Midbrain (tissue), 1 donor: Measurements from ENCODE around the gene TOLLIP.
"Not testable (repeated sequence)": the region's sequence is repeated elsewhere in the genome, so short reads cannot be mapped to it uniquely, and the experiment has no call there.

Experiments used
- DNase-seq: peaks from one replicate; lab custom pipeline; 2025; lab: John Stamatoyannopoulos, UW

TOLLIP gene

DNA sequence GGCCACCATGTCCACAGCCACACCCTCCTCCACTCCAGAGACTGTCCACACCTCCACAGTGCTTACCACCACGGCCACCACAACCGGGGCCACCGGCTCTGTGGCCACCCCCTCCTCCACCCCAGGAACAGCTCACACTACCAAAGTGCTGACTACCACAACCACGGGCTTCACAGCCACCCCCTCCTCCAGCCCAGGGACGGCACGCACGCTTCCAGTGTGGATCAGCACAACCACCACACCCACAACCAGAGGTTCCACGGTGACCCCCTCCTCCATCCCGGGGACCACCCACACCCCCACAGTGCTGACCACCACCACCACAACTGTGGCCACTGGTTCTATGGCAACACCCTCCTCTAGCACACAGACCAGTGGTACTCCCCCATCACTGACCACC is 64.9 kb downstream of the TOLLIP start:
- not testable (repeated sequence) for DNase-seq

DNA sequence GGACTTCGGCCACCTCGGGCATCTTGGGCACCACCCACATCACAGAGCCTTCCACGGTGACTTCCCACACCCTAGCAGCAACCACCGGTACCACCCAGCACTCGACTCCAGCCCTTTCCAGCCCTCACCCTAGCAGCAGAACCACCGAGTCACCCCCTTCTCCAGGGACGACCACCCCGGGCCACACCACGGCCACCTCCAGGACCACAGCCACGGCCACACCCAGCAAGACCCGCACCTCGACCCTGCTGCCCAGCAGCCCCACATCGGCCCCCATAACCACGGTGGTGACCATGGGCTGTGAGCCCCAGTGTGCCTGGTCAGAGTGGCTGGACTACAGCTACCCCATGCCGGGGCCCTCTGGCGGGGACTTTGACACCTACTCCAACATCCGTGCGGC is 65.9 kb downstream of the TOLLIP start:
- DNase-seq = not testable (repeated sequence)

DNA sequence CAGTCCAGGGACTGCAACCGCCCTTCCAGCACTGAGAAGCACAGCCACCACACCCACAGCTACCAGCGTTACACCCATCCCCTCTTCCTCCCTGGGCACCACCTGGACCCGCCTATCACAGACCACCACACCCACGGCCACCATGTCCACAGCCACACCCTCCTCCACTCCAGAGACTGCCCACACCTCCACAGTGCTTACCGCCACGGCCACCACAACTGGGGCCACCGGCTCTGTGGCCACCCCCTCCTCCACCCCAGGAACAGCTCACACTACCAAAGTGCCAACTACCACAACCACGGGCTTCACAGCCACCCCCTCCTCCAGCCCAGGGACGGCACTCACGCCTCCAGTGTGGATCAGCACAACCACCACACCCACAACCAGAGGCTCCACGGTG is 66.7 kb downstream of the TOLLIP start:
- not testable (repeated sequence) for DNase-seq

DNA sequence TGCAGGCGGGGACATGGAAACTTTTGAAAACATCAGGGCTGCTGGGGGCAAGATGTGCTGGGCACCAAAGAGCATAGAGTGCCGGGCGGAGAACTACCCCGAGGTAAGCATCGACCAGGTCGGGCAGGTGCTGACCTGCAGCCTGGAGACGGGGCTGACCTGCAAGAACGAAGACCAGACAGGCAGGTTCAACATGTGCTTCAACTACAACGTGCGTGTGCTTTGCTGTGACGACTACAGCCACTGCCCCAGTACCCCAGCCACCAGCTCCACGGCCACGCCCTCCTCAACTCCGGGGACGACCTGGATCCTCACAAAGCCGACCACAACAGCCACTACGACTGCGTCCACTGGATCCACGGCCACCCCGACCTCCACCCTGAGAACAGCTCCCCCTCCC is 67.1 kb downstream of the TOLLIP start:
- no peak for DNase-seq

DNA sequence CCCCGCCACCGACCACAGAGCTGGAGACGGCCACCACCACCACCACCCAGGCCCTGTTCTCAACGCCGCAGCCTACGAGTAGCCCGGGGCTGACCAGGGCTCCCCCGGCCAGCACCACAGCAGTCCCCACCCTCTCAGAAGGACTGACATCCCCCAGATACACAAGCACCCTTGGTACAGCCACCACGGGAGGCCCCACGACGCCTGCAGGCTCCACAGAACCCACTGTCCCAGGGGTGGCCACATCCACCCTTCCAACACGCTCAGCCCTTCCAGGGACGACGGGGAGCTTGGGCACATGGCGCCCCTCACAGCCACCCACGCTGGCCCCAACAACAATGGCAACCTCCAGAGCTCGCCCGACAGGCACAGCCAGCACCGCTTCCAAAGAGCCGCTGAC is 67.7 kb downstream of the TOLLIP start:
- DNase-seq = no peak

DNA sequence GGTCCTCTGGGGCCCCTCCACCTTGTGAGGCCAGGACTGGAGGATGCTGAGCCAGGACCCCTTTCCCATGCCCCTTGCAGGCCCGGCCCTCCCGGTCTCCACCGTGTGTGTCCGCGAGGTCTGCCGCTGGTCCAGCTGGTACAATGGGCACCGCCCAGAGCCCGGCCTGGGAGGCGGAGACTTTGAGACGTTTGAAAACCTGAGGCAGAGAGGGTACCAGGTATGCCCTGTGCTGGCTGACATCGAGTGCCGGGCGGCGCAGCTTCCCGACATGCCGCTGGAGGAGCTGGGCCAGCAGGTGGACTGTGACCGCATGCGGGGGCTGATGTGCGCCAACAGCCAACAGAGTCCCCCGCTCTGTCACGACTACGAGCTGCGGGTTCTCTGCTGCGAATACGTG is 68.7 kb downstream of the TOLLIP start:
- no peak for DNase-seq

DNA sequence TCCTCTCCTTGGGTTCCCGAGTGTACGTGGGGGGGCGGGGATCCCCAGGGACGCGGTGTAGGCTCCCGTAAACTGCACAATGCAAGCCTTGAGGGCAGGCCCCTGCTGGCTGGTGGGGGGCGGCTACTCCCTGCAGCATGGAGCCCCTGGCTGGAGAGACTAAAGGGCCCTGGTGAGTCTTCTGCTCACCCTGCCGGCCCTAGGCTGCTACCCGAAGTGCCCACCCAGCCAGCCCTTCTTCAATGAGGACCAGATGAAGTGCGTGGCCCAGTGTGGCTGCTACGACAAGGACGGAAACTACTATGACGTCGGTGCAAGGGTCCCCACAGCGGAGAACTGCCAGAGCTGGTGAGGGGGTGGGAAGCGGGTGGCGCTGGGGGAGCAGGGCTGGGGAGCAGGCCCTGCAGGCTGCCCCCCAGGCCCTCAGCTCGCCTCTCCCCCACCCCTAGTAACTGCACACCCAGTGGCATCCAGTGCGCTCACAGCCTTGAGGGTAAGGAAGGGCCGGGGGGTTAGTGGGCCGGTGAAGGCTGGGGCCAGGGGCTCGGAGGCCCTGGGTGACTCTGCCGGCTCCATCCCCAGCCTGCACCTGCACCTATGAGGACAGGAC is 69.7 kb downstream of the TOLLIP start:
- DNase-seq = no peak

DNA sequence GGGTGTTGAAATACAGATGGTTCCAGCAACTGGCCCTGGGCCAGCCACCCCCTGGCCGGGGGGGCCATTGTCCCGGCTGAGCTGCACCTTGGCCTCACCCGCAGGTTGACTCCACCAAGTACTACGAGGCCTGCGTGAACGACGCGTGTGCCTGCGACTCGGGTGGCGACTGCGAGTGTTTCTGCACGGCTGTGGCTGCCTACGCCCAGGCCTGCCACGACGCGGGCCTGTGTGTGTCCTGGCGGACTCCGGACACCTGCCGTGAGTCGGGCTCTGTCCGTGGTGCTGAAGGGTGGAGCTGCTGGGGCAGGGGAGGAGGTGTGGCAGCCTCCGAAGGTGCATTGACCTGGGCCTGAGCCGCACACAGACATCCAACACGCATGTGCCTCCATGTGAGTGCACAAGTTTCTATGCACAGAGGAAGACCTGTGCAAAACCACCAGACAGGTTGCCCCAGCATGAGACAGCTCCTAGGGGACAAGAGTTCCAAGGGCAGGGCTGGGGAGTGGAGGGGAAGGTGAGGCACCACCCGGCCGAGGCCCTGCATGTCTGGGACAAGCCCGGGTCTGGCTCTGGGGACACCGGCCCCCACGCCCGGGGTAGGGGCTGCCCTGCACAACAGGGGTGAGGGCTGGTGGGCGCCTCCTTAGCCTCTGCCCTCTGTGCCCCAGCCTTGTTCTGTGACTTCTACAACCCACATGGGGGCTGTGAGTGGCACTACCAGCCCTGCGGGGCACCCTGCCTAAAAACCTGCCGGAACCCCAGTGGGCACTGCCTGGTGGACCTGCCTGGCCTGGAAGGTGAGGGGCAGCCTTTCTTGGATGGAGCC is 70.5 kb downstream of the TOLLIP start:
- no peak for DNase-seq

DNA sequence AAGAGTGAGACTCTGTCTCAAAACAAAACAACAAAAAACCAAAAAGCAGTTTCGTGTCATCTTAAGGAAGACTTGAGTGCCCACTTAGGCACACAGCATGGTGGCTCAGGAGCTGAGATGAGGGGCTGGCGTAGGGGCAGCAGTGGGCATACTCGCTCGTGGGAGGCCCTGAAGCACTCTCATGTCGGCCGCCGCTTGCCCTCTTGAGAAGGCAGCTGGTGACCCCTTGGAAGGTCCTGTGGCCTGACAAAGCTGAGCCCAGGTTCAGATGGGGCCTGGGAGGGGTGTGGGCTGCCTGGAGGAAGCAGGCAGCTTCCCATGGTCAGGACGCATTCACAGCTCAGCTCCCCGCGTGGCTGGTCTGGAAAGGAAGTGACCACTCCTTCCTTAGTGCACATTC is 71.6 kb downstream of the TOLLIP start:
- no peak for DNase-seq

DNA sequence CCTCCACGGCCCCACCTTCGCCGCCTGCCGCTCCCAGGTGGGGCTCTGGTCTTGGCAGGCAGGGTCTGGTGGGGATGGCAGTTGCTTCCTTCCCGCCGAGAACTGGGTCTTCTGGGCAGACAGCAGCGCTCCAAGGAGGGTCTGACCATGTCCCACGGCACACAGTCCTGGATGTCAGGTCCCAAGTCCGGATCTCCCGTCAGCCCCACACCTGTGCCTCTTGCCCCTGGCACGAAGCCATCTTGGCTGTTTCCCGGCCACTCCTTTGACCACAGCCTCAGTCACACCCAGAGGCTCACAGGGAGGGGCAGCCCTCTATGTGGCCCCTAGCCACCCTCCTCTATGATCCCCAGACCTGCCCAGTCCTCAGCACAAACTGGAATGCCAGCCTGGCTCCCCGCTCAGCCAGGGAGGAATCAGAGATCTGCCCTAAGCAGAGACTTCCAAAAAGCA is 72.3 kb downstream of the TOLLIP start:
- no peak for DNase-seq

DNA sequence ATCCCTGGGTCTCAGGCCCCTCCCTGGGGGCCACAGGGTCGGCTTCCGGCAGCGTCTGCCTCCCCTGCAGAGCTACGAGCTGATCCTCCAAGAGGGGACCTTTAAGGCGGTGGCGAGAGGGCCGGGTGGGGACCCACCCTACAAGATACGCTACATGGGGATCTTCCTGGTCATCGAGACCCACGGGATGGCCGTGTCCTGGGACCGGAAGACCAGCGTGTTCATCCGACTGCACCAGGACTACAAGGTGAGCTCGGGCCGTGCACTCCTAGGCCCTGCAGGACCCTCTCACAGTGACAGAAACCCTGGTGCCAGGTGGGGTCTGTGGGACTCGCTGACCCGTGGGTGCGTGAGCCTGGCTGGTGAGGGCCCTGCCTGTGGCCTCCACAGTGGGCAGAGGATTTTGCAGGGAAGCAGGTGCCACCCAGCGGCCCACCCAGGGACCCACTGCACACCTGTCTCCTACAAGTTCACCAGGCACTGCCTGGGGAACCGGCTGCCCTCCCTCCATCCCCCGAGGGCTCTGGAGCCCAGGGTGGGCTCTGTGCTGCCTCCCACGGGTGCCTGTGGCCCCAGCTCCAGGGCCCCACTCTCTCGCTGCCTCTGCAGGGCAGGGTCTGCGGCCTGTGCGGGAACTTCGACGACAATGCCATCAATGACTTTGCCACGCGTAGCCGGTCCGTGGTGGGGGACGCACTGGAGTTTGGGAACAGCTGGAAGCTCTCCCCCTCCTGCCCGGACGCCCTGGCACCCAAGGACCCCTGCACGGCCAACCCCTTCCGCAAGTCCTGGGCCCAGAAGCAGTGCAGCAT is 72.9 kb downstream of the TOLLIP start:
- DNase-seq = no peak

DNA sequence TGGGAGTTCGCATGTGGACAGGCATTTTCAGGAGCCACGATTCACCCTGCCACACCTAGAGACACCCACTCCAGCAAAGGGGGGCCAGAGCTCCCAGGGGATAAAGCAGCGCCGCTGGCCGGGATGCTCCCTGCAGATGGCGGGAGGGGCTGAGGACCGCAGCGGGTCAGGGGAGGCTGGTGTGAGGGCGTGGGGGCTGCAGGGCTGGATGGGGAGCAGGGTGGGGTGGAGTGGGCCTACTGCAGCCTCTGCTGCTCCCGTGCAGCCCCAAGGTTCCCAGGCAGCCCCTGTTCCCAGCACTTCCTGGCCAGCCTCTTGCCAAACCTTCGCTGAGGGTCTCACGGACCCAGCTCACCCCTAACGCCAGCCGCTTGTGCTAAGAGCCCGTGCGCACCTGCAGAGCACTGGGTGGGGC is 73.5 kb downstream of the TOLLIP start:
- no peak for DNase-seq

DNA sequence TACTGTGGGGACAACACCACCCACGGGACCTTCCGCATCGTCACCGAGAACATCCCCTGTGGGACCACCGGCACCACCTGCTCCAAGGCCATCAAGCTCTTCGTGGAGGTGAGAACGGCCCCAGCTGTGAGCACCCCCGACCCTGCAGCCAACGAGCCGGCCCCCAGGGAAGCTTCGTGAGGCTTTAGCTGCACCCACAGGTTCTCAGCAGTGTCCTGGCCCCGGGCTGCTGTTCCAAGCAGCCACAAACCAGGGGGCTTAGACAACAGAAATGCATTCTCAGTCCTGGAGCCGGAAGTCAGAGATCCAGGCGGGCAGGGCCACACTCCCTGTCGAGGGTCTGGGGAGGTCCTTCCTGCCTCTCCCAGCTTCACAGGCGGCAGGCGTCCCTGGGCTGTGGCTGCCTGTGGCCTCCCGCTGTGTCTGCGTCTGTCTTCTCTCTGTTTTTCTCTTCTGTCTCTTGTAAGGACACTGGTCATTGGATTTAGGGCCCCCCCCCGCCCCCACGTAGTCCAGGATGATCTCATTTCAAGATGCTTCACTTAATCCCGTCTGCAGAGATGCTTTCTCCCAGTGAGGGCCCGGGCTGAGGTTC is 74.0 kb downstream of the TOLLIP start:
- no peak for DNase-seq

DNA sequence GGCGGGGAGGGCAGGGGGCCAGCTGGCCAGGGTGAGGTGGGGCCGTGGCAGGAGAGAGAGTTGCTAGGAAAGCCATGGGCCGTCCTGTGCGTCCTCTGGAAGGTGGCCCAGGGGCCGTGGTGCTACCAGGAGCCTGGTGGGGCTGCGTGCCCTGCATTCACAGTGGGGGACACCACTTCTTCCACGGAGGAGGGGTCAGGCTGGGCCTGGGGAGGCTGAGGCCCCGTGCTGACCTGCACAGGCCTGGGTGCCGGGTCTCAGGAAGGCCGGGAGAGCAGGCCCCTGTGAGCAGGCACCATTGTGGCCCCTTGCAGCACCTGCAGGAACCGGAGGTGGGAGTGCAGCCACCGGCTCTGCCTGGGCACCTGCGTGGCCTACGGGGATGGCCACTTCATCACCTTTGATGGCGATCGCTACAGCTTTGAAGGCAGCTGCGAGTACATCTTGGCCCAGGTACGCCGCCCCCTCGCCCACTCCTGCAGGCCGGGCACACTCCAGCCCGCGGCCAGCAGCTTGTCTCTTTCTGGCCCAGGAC is 74.6 kb downstream of the TOLLIP start:
- DNase-seq = no peak

DNA sequence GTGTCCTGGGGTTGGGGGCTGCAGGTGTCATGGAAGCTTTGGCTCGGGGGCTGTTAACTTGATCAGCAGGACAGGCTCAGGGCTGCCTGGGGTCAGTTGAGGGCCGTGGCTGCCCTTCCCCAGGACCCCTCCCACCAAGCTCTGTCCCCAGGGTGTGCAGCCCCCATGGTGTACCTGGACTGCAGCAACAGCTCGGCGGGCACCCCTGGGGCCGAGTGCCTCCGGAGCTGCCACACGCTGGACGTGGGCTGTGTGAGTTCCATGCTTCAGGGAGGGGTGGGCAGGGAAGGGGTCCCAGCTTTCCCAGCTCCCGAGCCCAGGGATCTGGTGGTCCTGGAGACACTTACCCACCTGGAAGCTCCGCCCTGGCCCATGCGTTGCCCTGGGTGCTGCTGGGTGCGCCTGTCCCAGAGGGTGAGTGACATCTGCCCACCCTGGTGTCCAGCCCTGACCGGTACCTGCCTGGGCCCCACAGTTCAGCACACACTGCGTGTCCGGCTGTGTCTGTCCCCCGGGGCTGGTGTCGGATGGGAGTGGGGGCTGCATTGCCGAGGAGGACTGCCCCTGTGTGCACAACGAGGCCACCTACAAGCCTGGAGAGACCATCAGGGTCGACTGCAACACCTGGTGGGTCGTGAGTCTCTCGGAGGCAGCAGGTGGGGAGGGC is 75.2 kb downstream of the TOLLIP start:
- no peak for DNase-seq

DNA sequence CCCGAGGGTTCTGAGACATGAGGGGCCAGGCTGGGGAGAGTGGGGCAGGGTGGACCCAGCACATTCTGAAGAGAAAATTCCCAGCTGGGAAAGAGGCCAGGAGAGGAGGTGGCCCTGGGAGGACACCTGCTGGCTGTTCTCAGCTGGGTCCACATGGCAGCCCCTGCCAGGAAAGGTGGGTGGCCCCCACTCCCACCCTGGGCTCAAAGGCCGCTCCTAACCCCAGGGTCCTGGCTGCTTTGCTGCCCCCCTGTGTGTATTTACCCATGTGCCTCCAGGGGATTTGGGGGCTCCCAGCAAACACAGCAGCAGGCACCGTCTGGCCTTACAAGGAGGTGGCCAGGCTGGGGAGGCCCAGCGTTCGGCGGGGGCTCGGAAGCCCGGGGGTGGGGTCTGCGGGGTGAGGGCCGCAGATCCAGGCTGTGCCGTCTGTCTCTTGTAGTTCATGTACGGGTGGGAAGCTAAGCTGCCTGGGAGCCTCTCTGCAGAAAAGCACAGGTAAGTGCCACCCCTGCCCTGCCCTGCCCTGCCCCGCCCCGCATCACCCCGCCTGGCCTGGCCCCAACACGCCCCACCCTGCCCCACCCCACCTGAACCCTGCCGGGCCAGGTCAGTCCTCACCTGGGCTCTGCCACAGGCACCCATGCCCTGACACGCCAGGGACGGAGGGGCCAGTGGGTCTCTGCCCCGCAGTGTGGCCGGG is 75.9 kb downstream of the TOLLIP start:
- DNase-seq = no peak

DNA sequence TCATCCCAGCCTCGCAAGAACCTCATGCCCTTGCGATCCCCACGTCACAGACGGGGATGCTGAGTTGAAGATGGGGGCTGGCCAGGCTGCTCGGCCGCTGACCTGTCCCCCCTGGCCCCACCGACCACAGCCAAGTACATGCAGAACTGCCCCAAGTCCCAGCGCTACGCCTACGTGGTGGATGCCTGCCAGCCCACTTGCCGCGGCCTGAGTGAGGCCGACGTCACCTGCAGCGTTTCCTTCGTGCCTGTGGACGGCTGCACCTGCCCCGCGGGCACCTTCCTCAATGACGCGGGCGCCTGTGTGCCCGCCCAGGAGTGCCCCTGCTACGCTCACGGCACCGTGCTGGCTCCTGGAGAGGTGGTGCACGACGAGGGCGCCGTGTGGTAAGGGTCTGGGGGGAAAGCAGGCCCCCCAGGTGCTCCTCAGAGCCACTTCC is 76.5 kb downstream of the TOLLIP start:
- DNase-seq = no peak

DNA sequence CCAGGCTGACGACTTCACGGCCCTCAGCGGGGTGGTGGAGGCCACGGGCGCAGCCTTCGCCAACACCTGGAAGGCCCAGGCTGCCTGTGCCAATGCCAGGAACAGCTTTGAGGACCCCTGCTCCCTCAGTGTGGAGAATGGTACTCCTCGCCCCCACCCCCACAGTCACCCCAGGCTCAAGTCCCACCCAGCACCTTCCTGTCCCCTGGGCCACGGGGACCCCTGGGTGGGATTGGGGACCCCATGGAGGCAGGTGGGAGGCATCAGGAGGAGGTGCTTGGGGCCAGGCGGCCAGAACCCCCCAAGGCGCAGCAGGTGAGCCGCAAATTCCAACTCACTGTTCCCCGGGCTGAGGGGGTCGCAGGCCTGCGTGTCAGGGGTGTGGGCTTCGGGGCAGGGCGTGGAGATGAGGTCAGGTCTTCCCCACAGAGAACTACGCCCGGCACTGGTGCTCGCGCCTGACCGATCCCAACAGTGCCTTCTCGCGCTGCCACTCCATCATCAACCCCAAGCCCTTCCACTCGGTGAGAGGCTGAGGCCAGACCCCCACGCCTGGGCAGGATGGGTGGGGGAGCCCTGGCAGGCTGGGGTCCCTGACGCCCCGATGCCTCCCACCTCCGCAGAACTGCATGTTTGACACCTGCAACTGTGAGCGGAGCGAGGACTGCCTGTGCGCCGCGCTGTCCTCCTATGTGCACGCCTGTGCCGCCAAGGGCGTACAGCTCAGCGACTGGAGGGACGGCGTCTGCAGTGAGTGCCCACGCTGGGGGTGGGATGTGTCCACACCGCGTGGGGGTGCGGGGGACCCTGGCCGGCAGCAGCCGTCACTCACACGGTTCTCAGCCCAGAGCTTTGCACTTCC is 77.2 kb downstream of the TOLLIP start:
- DNase-seq = no peak

DNA sequence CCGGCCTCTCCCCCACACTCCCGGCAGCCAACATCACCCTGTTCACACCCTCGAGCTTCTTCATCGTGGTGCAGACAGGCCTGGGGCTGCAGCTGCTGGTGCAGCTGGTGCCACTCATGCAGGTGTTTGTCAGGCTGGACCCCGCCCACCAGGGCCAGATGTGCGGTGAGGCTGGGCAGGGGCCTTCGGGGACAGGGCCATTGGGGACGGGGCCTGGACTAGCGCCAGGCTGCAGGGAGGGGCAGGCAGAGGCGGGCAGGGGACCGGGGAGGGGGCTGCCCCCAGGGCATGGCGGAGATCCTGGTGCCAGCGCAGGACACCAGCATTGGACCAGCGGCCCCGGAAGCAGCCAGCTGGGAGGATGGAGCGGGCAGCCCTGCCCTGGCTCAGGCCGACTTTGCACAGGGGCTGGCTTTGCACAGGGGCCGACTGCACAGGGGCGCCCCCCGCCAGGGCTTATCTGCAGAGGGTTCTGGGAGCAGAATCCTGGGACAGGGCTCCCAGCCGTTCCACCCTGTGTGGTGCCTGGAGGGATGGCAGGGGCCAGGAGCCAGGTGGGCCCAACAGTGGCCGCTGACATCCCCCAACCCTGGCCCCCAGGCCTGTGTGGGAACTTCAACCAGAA is 77.9 kb downstream of the TOLLIP start:
- DNase-seq = no peak
